ENCODE measurements around the gene GFRA1.

Gene GFRA1

GRCh38 chr10:116216676-116217075, 56.3 kb downstream of the GFRA1 start:
- no peak overlapping the region for H3K27ac ChIP-seq

GRCh38 chr10:116215651-116216050, 57.4 kb downstream of the GFRA1 start:
- no peak for TF ChIP-seq CTCF (IDR thresholded peaks at IDR 0.05)
- Histone ChIP-seq H3K4me1 (no peaks in the 10 kb centered on the region), H3K79me2 (no peaks in the 10 kb centered on the region), H3K9ac (no peak overlapping the region), H3K36me3 (ENCODE audit: control insufficient read depth, insufficient read depth, low read length) (no peaks in the 10 kb centered on the region), H3K4me2 (ENCODE audit: low read length) (no peak overlapping the region), H3K9me3 (ENCODE audit: control insufficient read depth, low read length) (no peaks in the 10 kb centered on the region), H3K4me3 (ENCODE audit: low read depth, low read length) (no peak overlapping the region), H2AFZ (no peak overlapping the region), H3K27ac (no peak overlapping the region), H3K27me3 (ENCODE audit: control insufficient read depth, insufficient read depth, low read length) (no peaks in the 10 kb centered on the region)

More at GRCh38 chr10:116216676-116217075, 56.3 kb downstream of the GFRA1 start:
- H3K79me2 ChIP-seq: no peaks in the 10 kb centered on the region
- H3K27me3 ChIP-seq (ENCODE audit: control insufficient read depth, insufficient read depth, low read length): no peaks in the 10 kb centered on the region
- H3K4me3 ChIP-seq (ENCODE audit: low read depth, low read length): no peak overlapping the region
- no peak for TF ChIP-seq CTCF (IDR thresholded peaks at IDR 0.05)
- no peaks in the 10 kb centered on the region for H3K36me3 ChIP-seq (ENCODE audit: control insufficient read depth, insufficient read depth, low read length)
- H3K4me2 ChIP-seq (ENCODE audit: low read length): no peak overlapping the region
- no peak overlapping the region for H3K9ac ChIP-seq
- H3K4me1 ChIP-seq: no peaks in the 10 kb centered on the region
- H2AFZ ChIP-seq: no peak overlapping the region
- H3K9me3 ChIP-seq (ENCODE audit: control insufficient read depth, low read length): no peaks in the 10 kb centered on the region

GRCh38 chr10:116211682-116212081, 61.3 kb downstream of the GFRA1 start:
- Histone ChIP-seq H3K9me3 (ENCODE audit: control insufficient read depth, low read length) (no peaks in the 10 kb centered on the region), H3K36me3 (ENCODE audit: control insufficient read depth, insufficient read depth, low read length) (no peaks in the 10 kb centered on the region), H3K27ac (no peak overlapping the region), H3K27me3 (ENCODE audit: control insufficient read depth, insufficient read depth, low read length) (no peaks in the 10 kb centered on the region), H3K79me2 (no peaks in the 10 kb centered on the region), H3K4me1 (no peaks in the 10 kb centered on the region), H3K4me3 (ENCODE audit: low read depth, low read length) (no peak overlapping the region), H3K4me2 (ENCODE audit: low read length) (no peak overlapping the region), H3K9ac (no peak overlapping the region), H2AFZ (no peak overlapping the region)
- no peak for TF ChIP-seq CTCF (IDR thresholded peaks at IDR 0.05)

- Histone ChIP-seq H3K9ac (no peak overlapping the region), H3K27me3 (ENCODE audit: control insufficient read depth, insufficient read depth, low read length) (no peaks in the 10 kb centered on the region), H3K4me1 (no peaks in the 10 kb centered on the region), H3K27ac (no peak overlapping the region), H3K4me2 (ENCODE audit: low read length) (no peak overlapping the region), H3K36me3 (ENCODE audit: control insufficient read depth, insufficient read depth, low read length) (no peaks in the 10 kb centered on the region), H3K4me3 (ENCODE audit: low read depth, low read length) (no peak overlapping the region), H3K9me3 (ENCODE audit: control insufficient read depth, low read length) (no peaks in the 10 kb centered on the region), H2AFZ (no peak overlapping the region), H3K79me2 (no peaks in the 10 kb centered on the region)
- no peak for TF ChIP-seq CTCF (IDR thresholded peaks at IDR 0.05)
Observed at GRCh38 chr10:116210588-116211346, 62.2 kb downstream of the GFRA1 start.

- H3K9ac ChIP-seq: no peak overlapping the region
- no peaks in the 10 kb centered on the region for H3K4me1 ChIP-seq
- H3K79me2 ChIP-seq: no peaks in the 10 kb centered on the region
- H3K27me3 ChIP-seq (ENCODE audit: control insufficient read depth, insufficient read depth, low read length): no peaks in the 10 kb centered on the region
- H3K36me3 ChIP-seq (ENCODE audit: control insufficient read depth, insufficient read depth, low read length): no peaks in the 10 kb centered on the region
- H2AFZ ChIP-seq: no peak overlapping the region
- TF ChIP-seq CTCF (IDR thresholded peaks at IDR 0.05): no peak
- no peak overlapping the region for H3K4me3 ChIP-seq (ENCODE audit: low read depth, low read length)
- H3K9me3 ChIP-seq (ENCODE audit: control insufficient read depth, low read length): no peaks in the 10 kb centered on the region
- H3K4me2 ChIP-seq (ENCODE audit: low read length): no peak overlapping the region
- H3K27ac ChIP-seq: no peak overlapping the region
Observed at GRCh38 chr10:116209781-116210180, 63.2 kb downstream of the GFRA1 start.
